HUES6 (cell line): ENCODE results near the gene AHCYL1.

Experiments
- H3K27ac ChIP-seq: 2 replicates; pipeline ENCODE4 v1.7.0; 2013; ENCODE audit warnings: low read depth, mild to moderate bottlenecking, low read length, inconsistent platforms
- H3K27me3 ChIP-seq: 2 replicates; pipeline ENCODE4 v1.6.1; 2013; ENCODE audit warnings: low read length; ENCODE audit not compliant: control insufficient read depth, insufficient read depth
- H3K36me3 ChIP-seq: 2 replicates; pipeline ENCODE4 v1.6.1; 2013; ENCODE audit warnings: low read length; ENCODE audit not compliant: control insufficient read depth, insufficient read depth
- H3K4me1 ChIP-seq: 2 replicates; pipeline ENCODE4 v1.6.1; 2013; ENCODE audit warnings: low read length; ENCODE audit not compliant: control insufficient read depth, insufficient read depth
- H3K4me3 ChIP-seq: 2 replicates; pipeline ENCODE4 v1.5.1; 2013; ENCODE audit warnings: low read depth, low read length
- H3K9ac ChIP-seq: one replicate; pipeline ENCODE4 v1.6.1; 2013; ENCODE audit warnings: mild to moderate bottlenecking, low read length
- H3K9me3 ChIP-seq: 2 replicates; pipeline ENCODE4 v1.6.1; 2013; ENCODE audit warnings: low read depth, low read length; ENCODE audit not compliant: control insufficient read depth, insufficient read depth

AHCYL1 gene

DNA sequence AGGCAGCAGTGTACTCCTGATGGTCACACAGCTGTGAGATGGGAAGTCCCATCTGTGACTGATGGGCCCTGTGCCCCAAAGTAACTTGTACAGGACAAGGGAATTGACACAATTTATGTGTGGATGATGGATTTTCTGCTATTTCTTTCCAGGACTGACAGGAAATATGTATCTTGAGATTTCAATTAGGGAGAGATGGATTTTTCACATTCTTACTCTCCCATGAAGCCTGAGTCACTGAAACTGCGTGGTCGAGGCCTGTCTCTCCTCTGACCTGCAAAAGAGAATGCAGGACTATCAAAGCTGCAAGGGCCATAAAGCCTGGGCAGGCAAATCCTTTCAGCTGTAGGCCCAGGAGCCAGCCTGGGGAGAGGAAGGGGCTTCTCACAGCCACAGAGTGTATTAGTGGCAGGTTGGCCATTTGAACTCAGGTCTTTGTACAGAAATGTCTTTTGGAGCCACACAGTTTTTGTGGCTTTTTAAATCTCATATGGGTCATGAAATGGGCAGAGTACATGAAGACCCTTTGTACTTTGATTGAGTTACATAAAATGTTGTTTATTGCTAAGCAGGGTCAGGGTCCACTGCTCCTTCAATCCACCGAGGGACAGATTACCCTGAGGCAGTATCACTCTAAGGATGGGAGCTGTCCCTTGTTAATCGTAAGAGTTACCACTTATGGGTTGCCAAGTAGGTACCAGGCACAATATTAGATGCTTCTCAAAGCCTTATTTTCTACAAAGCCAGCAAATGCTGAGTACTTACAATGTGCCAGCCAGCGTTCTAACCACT is 71.1 kb downstream of the AHCYL1 start:
- no peaks in the 10 kb centered on the region for H3K27me3 ChIP-seq
- H3K9ac ChIP-seq: no peak overlapping the region
- no peaks in the 10 kb centered on the region for H3K9me3 ChIP-seq
- no peak overlapping the region for H3K4me3 ChIP-seq
- no peak overlapping the region for H3K27ac ChIP-seq
- peaks cover 78% of the 10 kb centered on the region for H3K36me3 ChIP-seq
- no peaks in the 10 kb centered on the region; the same call in 1 of the 2 replicates for H3K4me1 ChIP-seq

DNA sequence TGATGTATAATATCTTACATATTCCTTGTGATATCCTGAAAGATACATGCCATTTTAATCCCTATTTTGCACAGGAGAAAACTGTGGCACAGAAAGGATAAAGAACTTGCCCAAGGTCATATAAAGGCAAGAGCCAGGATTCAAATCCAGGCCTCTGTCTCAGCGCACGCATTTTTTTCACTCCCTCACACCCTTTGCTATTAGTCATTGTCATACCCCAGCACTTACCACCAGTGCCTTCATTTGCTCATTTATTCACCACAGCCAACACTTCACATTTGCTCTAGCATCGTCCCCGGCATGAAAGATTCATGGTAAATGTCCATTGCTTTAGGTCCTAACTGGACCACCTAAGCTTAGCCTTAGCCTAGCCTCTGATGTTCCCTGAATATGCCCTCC is 71.7 kb downstream of the AHCYL1 start:
- Histone ChIP-seq H3K27me3 (no peaks in the 10 kb centered on the region), H3K4me3 (no peak overlapping the region), H3K4me1 (no peaks in the 10 kb centered on the region; the same call in 1 of the 2 replicates), H3K9ac (no peak overlapping the region), H3K9me3 (no peaks in the 10 kb centered on the region), H3K36me3 (peaks cover 72% of the 10 kb centered on the region), H3K27ac (no peak overlapping the region)

DNA sequence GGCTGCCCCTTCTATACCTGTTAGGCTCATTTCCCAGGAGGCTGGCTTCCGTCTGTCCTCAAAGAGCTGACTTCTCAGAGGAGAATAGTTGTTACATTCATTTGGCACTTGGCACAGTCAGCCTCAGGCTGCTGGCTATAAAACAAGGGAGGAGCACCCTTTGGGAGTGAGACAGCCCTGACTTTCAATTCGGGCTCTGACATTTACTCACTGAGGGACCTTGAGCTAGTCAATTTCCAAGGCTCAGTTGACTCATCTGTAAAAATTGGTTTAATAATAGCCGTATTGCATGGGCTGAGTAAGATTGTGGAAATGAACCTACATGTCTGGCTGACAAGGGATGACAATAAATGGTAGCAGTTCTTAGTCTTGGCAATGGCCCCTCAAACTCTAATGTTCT is 72.2 kb downstream of the AHCYL1 start:
- Histone ChIP-seq H3K9me3 (no peaks in the 10 kb centered on the region), H3K27ac (no peak overlapping the region), H3K4me3 (no peak overlapping the region), H3K36me3 (peaks cover 67% of the 10 kb centered on the region), H3K4me1 (no peaks in the 10 kb centered on the region; the same call in 1 of the 2 replicates), H3K27me3 (no peaks in the 10 kb centered on the region), H3K9ac (no peak overlapping the region)

DNA sequence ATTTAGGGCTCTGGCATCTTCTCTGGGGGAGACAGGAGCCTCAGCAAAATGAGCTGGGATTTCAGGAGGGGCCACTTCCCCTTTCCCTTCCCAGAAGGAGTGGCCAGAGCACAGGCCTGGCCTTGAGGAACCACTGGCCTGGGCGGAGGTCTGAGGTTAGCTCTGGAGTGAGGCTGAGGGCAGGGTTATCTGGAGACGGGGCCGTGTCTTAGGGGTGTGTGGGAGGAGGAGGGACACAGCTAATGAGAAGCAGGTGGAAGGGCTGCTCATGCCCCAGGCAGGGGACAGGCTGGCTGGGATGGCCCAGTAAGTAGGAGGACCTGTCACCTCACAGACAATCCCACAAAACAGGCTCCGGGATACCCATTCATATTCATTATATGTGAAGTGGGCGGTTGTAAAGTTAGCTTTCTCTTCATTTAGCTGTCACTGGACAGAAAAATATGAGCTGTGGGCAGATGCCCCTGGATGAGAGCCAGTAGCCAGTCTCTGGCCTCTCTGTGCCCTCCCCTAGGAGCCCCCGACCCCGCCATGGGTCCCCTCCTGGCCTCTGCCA is 73.5 kb downstream of the AHCYL1 start:
- no peak overlapping the region for H3K27ac ChIP-seq
- H3K9ac ChIP-seq: no peak overlapping the region
- no peaks in the 10 kb centered on the region for H3K9me3 ChIP-seq
- H3K4me3 ChIP-seq: no peak overlapping the region
- no peaks in the 10 kb centered on the region for H3K27me3 ChIP-seq
- H3K36me3 ChIP-seq: peaks cover 55% of the 10 kb centered on the region
- H3K4me1 ChIP-seq: no peaks in the 10 kb centered on the region; the same call in 1 of the 2 replicates

DNA sequence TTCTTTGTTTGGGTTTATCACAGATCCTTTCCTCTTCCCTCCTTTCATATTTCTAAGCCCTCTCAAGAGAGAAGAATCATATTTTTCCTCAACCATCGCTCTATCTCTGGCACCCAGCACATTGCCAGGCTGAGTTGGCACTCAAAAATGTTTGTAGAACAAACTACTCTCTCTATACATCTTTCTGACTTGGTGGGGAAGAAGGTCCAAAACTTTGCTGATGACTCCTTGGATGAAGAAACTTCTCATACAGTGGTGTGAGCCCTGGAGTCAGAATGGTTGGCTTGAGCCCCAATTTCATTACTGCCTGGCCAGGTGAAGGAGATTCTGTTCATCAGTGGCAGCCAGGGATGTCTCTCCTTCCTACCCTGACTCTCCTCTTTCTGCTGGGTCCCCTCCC is 74.0 kb downstream of the AHCYL1 start:
- H3K27me3 ChIP-seq: peaks cover 2% of the 10 kb centered on the region; the same call in 1 of the 2 replicates
- no peaks in the 10 kb centered on the region for H3K9me3 ChIP-seq
- no peak overlapping the region for H3K4me3 ChIP-seq
- H3K27ac ChIP-seq: no peak overlapping the region
- peaks cover 50% of the 10 kb centered on the region for H3K36me3 ChIP-seq
- no peaks in the 10 kb centered on the region; the same call in 1 of the 2 replicates for H3K4me1 ChIP-seq
- H3K9ac ChIP-seq: no peak overlapping the region

DNA sequence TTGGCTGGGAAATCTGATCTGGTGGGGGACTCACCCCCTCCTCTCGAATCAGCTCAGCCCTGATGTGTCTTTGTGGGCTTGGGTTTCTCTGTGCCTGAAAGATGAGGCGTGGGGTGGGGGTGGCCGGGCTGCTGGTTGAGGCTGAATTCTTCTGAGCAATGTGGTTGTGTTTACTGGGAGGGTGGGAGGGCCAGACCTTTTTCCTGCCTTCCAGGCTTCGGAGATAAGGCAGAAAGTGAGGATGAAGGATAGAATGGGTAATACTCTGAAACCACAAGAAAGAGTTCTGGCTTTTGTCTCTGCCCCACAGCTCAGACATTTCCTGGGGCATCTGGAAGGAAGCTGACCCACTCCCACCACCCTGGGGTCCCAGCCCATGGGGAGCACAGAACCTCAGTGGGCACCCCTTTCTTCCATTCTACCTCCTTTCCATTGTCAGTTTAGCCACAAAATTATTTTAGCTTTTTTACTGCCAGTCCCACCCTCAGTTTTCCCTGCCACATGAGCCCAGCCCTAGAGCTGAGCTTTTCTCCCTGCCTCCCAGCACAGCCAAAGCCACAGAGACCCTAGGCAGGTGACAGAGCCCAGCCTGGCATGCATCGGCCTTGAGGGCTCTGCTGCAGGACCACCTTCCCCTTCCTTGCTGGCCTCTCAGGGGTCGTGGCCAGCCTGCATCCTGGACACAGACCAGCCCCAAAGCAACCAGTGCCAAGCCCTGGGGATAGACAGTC is 74.7 kb downstream of the AHCYL1 start:
- no peak overlapping the region for H3K27ac ChIP-seq
- peaks cover 43% of the 10 kb centered on the region for H3K36me3 ChIP-seq

DNA sequence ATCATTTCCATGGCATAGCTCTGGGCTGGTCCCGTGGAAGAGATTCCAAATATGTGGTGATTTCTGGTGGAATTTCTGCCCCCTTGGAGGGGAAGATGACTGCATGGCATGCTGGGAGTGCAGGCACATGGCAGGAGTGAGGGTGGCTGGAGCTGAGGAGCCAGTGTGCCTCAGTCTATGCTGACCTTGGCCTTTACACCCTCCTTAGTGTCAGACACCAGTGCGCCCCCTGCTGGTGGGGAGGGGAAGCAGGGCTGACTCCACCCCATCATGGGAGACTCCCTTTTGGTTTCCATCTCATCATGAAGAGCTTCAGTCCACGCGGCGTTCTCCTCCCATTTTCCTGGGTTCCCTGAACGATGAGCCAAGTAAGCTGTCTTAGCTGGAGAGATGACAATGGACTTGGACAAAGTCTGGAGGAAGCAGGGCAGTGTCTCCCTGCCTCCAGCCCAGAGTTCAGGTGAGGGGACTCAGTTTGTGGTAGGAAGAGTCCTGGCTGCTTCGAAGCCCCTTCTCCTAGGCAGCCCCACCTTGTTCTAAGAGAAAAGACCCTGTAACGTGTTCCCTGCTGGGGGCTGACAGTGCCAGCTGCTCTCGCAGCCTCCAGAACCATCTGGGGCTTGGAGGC is 75.6 kb downstream of the AHCYL1 start:
- peaks cover 18% of the 10 kb centered on the region for H3K27me3 ChIP-seq
- H3K9ac ChIP-seq: no peak overlapping the region
- no peaks in the 10 kb centered on the region; the same call in 1 of the 2 replicates for H3K4me1 ChIP-seq
- H3K27ac ChIP-seq: no peak overlapping the region
- no peaks in the 10 kb centered on the region for H3K9me3 ChIP-seq
- H3K4me3 ChIP-seq: no peak overlapping the region
- peaks cover 34% of the 10 kb centered on the region for H3K36me3 ChIP-seq

More for the DNA sequence above, 74.7 kb downstream of the AHCYL1 start:
- H3K4me1 ChIP-seq: no peaks in the 10 kb centered on the region; the same call in 1 of the 2 replicates
- H3K9ac ChIP-seq: no peak overlapping the region
- H3K9me3 ChIP-seq: no peaks in the 10 kb centered on the region
- peaks cover 9% of the 10 kb centered on the region for H3K27me3 ChIP-seq
- H3K4me3 ChIP-seq: no peak overlapping the region

DNA sequence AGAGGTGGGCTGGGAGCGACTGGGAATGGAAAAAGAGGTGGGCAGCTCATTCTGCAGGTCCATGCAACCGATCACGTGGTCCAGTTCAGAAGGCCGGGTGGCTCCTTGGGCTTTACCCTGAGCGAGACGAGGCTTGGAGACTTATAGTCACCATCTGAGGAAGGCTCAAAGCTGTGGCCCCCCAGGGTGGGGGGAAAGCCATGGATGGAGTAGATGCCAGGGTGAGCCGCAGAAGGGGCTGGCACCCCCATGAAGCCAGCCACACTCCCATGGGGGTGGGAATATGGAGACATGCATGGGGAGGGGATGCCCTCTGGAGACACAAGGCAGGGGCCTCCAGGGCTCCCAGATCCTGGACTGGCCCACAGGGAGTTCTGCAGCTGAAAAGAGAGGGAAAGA is 76.1 kb downstream of the AHCYL1 start:
- Histone ChIP-seq H3K36me3 (peaks cover 29% of the 10 kb centered on the region), H3K27ac (no peak overlapping the region), H3K9me3 (no peaks in the 10 kb centered on the region), H3K9ac (no peak overlapping the region), H3K27me3 (peaks cover 23% of the 10 kb centered on the region), H3K4me1 (no peaks in the 10 kb centered on the region; the same call in 1 of the 2 replicates), H3K4me3 (no peak overlapping the region)

DNA sequence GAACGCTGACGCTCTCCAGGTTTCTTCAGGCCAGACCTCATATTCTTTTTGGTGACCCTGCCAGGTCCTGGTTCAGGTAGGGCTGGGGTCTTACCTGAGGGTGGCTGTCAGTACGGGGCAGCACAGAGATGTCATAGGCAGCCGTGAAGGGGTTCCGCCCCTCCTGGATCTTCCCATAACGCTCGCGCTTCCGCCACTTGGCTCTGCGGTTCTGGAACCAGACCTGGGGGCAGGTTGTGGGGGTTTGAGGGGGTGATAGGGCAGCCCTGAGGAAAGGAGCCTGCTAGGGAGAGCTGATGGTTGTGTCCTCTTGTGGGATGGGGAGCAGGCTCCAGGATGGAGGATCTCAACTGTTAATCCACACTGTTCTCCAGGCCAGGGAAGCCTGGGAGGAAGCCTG is 76.8 kb downstream of the AHCYL1 start:
- Histone ChIP-seq H3K4me3 (no peak overlapping the region), H3K4me1 (no peaks in the 10 kb centered on the region; the same call in 1 of the 2 replicates), H3K27ac (no peak overlapping the region), H3K36me3 (peaks cover 23% of the 10 kb centered on the region), H3K27me3 (peaks cover 30% of the 10 kb centered on the region), H3K9ac (no peak overlapping the region), H3K9me3 (no peaks in the 10 kb centered on the region)

DNA sequence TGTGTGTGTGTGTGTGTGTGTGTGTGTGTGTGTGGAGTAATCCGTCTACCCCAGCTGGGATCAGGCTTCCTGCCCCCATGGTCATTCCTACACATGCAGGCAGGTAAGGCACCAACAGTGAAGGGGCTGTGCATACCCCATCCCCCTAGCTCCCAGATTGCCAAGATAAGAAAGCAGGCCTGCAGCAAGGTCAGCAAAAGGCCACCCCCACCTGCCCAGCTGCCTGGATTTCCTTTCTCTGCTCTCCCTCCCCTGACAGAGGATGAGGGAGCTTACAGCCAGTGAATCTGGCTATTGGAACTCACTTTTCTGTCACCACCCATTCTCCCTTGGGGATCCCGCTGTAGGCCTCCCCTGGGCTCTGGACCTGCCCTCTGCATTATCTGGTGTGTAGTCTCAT is 78.0 kb downstream of the AHCYL1 start:
- Histone ChIP-seq H3K27me3 (peaks cover 42% of the 10 kb centered on the region), H3K36me3 (peaks cover 10% of the 10 kb centered on the region), H3K27ac (no peak overlapping the region), H3K4me1 (peaks cover 5% of the 10 kb centered on the region; the same call in 1 of the 2 replicates), H3K9ac (no peak overlapping the region), H3K4me3 (no peak overlapping the region), H3K9me3 (no peaks in the 10 kb centered on the region)
